ENCODE measurements around the gene SUPT6H. TPM values are rescaled to one million over a fixed set of nuclear protein-coding genes. Genes with fewer than 3 reads are reported as not detected.

Gene SUPT6H
- polyA plus RNA-seq, 1 experiment = 37.1 TPM

DNA sequence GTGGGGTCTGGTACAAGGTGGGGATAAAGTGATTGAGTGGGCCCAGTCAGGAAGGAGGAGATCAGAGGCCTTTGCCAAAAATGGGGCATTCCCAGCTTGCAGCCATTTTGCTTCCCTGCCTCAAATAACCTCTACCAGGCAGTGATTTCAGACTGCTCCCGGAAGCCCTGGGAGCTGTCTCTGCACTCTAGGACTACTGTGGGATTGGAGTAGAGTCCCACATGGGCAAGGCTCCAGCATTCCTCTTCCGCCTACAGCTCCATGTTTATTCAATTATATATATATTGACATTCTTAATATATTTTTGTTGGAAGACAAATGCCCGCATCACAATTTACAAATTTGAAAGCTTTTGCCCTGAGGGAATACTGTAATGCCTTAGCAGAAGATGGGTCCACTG is 13.5 kb downstream of the SUPT6H start:
- Histone ChIP-seq H3K36me3 (ENCODE audit: control insufficient read depth, insufficient read depth, low read length) (peaks cover 47% of the 10 kb centered on the region), H3K4me3 (ENCODE audit: low read depth, low read length) (no peak overlapping the region), H3K27me3 (ENCODE audit: control insufficient read depth, insufficient read depth, low read length) (no peaks in the 10 kb centered on the region)
- DNase-seq (ENCODE audit: low read depth) = no peak
- CTCF ChIA-PET = interaction anchor here (0.9 to 1.1 kb wide), 2 partner anchors 8 to 25 kb away, joined by 3 to 5 read pairs; no protein-coding TSS in a partner anchor
- TF ChIP-seq, protein P1, sequence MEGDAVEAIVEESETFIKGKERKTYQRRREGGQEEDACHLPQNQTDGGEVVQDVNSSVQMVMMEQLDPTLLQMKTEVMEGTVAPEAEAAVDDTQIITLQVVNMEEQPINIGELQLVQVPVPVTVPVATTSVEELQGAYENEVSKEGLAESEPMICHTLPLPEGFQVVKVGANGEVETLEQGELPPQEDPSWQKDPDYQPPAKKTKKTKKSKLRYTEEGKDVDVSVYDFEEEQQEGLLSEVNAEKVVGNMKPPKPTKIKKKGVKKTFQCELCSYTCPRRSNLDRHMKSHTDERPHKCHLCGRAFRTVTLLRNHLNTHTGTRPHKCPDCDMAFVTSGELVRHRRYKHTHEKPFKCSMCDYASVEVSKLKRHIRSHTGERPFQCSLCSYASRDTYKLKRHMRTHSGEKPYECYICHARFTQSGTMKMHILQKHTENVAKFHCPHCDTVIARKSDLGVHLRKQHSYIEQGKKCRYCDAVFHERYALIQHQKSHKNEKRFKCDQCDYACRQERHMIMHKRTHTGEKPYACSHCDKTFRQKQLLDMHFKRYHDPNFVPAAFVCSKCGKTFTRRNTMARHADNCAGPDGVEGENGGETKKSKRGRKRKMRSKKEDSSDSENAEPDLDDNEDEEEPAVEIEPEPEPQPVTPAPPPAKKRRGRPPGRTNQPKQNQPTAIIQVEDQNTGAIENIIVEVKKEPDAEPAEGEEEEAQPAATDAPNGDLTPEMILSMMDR (IDR thresholded peaks at IDR 0.05; ENCODE audit: insufficient read depth, low read depth, low read length) = no peak
- POLR2A ChIA-PET = no interaction called here

DNA sequence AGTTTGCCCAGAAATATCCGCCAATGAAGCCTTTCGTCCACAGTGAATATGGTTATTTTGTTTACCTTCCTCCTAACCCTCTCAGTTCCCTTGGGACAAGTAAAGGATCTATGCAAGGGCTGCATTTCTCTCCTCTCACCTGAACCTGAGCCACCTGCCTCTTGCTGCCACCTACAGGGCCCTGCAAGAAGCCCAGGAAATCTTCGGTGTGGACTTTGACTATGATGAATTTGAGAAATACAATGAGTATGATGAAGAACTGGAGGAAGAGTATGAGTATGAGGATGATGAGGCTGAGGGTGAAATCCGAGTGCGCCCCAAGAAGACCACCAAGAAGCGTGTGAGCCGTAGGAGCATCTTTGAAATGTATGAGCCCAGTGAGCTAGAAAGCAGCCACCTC is 14.0 kb downstream of the SUPT6H start:
- TF ChIP-seq, protein P1 (IDR thresholded peaks at IDR 0.05; ENCODE audit: insufficient read depth, low read depth, low read length) = peak; percentile 17; the same call in 1 of the 2 replicates
- POLR2A ChIA-PET = no interaction called here
- Histone ChIP-seq H3K27me3 (ENCODE audit: control insufficient read depth, insufficient read depth, low read length) (no peaks in the 10 kb centered on the region), H3K4me3 (ENCODE audit: low read depth, low read length) (no peak overlapping the region), H3K36me3 (ENCODE audit: control insufficient read depth, insufficient read depth, low read length) (peaks cover 46% of the 10 kb centered on the region)
- CTCF ChIA-PET = interaction anchor here (0.9 to 1.1 kb wide), 2 partner anchors 8 to 25 kb away, joined by 3 to 5 read pairs; no protein-coding TSS in a partner anchor
- DNase-seq (ENCODE audit: low read depth) = no peak

DNA sequence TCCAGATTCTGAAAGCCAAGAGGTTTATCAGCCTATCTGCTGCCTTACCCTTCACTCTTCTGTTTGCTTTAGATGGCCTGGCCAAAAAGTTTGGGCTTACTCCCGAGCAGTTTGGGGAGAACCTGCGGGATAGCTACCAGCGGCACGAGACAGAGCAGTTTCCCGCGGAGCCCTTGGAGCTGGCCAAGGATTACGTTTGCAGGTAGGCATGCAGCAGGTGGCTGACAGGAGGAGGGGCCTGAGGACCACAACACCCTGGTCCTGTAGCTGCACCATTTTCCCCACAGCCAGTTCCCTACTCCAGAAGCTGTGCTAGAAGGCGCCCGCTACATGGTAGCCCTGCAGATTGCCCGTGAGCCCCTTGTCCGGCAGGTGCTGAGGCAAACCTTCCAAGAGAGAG is 20.6 kb downstream of the SUPT6H start:
- H3K27me3 ChIP-seq (ENCODE audit: control insufficient read depth, insufficient read depth, low read length) = no peaks in the 10 kb centered on the region
- TF ChIP-seq, protein P1 (IDR thresholded peaks at IDR 0.05; ENCODE audit: insufficient read depth, low read depth, low read length) = no peak
- no peak for DNase-seq (ENCODE audit: low read depth)
- ChIA-PET CTCF (no interaction called here), POLR2A (no interaction called here)
- H3K36me3 ChIP-seq (ENCODE audit: control insufficient read depth, insufficient read depth, low read length) = peaks cover 54% of the 10 kb centered on the region
- H3K4me3 ChIP-seq (ENCODE audit: low read depth, low read length) = no peak overlapping the region

DNA sequence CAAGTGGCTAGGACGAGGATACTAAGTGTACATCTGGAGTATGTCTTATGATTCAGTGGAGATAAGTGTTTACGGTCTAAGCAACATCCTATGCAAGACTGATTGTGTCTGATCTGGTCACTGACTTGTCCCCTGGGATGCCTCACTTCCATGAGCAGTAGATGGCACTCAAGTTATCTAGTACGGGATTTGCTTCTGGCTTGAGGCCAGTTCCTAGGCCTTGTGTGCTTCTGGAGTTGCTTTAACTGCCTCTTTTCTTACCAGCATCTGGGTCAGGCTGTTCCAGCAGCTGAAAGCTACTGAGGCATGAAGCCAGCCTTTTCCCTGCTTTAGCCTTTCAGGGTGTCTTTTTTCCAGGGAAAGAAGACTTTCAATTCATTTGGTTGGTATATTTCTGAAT is 23.0 kb downstream of the SUPT6H start:
- TF ChIP-seq, protein P1 (IDR thresholded peaks at IDR 0.05; ENCODE audit: insufficient read depth, low read depth, low read length) = 0 out of 2 replicates have a peak, but pooled peaks have one; percentile 2
- Histone ChIP-seq H3K4me3 (ENCODE audit: low read depth, low read length) (no peak overlapping the region), H3K27me3 (ENCODE audit: control insufficient read depth, insufficient read depth, low read length) (no peaks in the 10 kb centered on the region), H3K36me3 (ENCODE audit: control insufficient read depth, insufficient read depth, low read length) (peaks cover 56% of the 10 kb centered on the region)
- DNase-seq (ENCODE audit: low read depth) = no peak
- ChIA-PET CTCF (no interaction called here), POLR2A (no interaction called here)

DNA sequence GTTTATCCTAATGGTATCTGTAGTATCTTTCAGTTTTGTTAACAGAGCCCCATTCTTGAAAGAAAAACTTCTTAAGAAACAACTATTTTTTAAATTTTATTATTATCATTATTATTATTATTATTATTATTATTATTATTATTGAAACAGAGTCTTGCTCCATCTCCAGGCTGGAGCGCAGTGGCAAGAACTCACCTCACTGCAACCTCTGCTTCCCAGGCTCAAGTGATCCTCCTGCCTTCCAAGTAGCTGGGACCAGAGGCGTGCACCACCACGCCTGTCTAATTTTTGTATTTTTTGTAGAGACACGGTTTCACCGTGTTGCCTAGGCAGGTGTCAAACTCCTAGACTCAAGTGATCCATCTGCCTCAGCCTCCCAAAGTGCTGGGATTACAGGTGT is 23.4 kb downstream of the SUPT6H start:
- no peak for DNase-seq (ENCODE audit: low read depth)
- H3K27me3 ChIP-seq (ENCODE audit: control insufficient read depth, insufficient read depth, low read length) = no peaks in the 10 kb centered on the region
- CTCF ChIA-PET = no interaction called here
- H3K36me3 ChIP-seq (ENCODE audit: control insufficient read depth, insufficient read depth, low read length) = peaks cover 57% of the 10 kb centered on the region
- TF ChIP-seq, protein P1 (IDR thresholded peaks at IDR 0.05; ENCODE audit: insufficient read depth, low read depth, low read length) = no peak
- H3K4me3 ChIP-seq (ENCODE audit: low read depth, low read length) = no peak overlapping the region
- POLR2A ChIA-PET = no interaction called here
